Breast epithelium (tissue), 4 donors: ENCODE data around the gene C12orf75. TPM values are rescaled to one million over a fixed set of nuclear protein-coding genes. Genes with fewer than 3 reads are reported as not detected.

ENCODE experiments used
- DNase-seq, 2 donors: peaks; one replicate each; pipeline ENCODE4 v3.0.0-alpha.2; 2019; ENCODE audit warnings: low spot score in 2 of 2
- H3K27ac ChIP-seq, 2 donors: fragments of 200-600 bp; sonication (generic) in 1 of 2; one replicate each; pipeline ENCODE4 v1.5.1; 2016 to 2019; ENCODE audit warnings: mild to moderate bottlenecking in 1 of 2
- H3K27me3 ChIP-seq, 2 donors: fragments of 200-600 bp; sonication (generic) in 1 of 2; one replicate each; pipeline versions ENCODE4 v1.5.1 to v1.6.0; 2017 to 2019; ENCODE audit warnings: control low read depth in 1 of 2, mild to moderate bottlenecking in 1 of 2
- H3K36me3 ChIP-seq: fragments of 200-600 bp; one replicate; pipeline ENCODE4 v1.5.1; 2019
- H3K4me1 ChIP-seq, 2 donors: fragments of 200-600 bp; sonication (generic); one replicate each; pipeline ENCODE4 v1.5.1; 2016 to 2019; ENCODE audit warnings: control low read depth in 1 of 2
- H3K4me3 ChIP-seq, 3 donors: fragments of 200-600 bp; sonication (generic); 1 replicate in 2 of 3; 2 replicates in 1 of 3; pipeline ENCODE4 v1.5.1; 2016 to 2019; ENCODE audit warnings: mild to moderate bottlenecking in 3 of 3, moderate library complexity in 2 of 3
- H3K9me3 ChIP-seq, 2 donors: fragments of 200-600 bp; sonication (generic) in 1 of 2; one replicate each; pipeline ENCODE4 v1.5.1; 2016 to 2019; ENCODE audit warnings: control low read depth in 1 of 2
- POLR2A ChIP-seq: fragments of 450-650 bp; IDR thresholded peaks from one replicate; pipeline ENCODE4 v1.6.1; 2016; ENCODE audit warnings: antibody characterized with exemption, mild to moderate bottlenecking, moderate library complexity
- POLR2AphosphoS5 ChIP-seq, 3 donors: sonication (generic); formaldehyde crosslinking; IDR thresholded peaks; one replicate each; pipeline ENCODE4 v1.6.1; 2017; ENCODE audit warnings: antibody characterized with exemption in 3 of 3
- intact Hi-C: fragments of 100-400 bp; cut with DNase I; formaldehyde crosslinking; loops from one replicate; pipeline ENCODE4 v1.15.1; 2023; ENCODE audit warnings: low total_unique reads
- total RNA-seq, 3 donors: library from RNA; depleted of rRNA; stranded (reverse); fragments of >200 nt; gene quantifications; one replicate each; pipeline ENCODE4 v1.1.0, GENCODE V29; 2016
- TF ChIP-seq, protein P1 (sequence below), 3 donors: fragments of 450-650 bp; IDR thresholded peaks; one replicate each; pipeline ENCODE4 v1.5.1; 2016 to 2017; ENCODE audit warnings: antibody characterized with exemption in 3 of 3, mild to moderate bottlenecking in 3 of 3, moderate library complexity in 3 of 3

C12orf75 gene
- total RNA-seq, 3 donors from 2014 or later = 2.4 to 20.9 (median 20.0) TPM

DNA sequence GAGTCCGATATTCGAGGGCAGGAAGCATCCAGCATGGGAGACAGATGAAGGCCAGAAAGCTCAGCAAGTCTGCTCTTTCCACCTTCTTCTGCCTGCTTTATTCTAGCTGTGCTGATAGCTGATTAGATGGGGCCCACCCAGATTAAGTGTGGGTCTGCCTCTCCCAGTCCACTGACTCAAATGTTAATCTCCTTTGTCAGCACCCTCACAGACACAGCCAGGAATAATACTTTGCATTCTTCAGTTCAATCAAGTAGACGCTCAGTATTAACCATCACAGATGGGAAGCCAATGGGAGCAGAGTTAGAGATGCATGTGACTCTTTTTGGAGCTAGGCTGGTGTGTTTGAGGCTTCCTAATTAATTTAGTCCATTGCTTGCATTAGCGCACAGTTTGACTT, 17.0 kb downstream of the C12orf75 start:
- intact Hi-C loops = no loop called here
- no peak for DNase-seq
- no peaks in the 10 kb centered on the region for H3K27me3 ChIP-seq
- no peaks in the 10 kb centered on the region for H3K9me3 ChIP-seq
- no peak overlapping the region for H3K4me3 ChIP-seq
- H3K36me3 ChIP-seq = no peaks in the 10 kb centered on the region
- TF ChIP-seq, protein P1, sequence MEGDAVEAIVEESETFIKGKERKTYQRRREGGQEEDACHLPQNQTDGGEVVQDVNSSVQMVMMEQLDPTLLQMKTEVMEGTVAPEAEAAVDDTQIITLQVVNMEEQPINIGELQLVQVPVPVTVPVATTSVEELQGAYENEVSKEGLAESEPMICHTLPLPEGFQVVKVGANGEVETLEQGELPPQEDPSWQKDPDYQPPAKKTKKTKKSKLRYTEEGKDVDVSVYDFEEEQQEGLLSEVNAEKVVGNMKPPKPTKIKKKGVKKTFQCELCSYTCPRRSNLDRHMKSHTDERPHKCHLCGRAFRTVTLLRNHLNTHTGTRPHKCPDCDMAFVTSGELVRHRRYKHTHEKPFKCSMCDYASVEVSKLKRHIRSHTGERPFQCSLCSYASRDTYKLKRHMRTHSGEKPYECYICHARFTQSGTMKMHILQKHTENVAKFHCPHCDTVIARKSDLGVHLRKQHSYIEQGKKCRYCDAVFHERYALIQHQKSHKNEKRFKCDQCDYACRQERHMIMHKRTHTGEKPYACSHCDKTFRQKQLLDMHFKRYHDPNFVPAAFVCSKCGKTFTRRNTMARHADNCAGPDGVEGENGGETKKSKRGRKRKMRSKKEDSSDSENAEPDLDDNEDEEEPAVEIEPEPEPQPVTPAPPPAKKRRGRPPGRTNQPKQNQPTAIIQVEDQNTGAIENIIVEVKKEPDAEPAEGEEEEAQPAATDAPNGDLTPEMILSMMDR (IDR thresholded peaks at IDR 0.05) = no peak
- no peak for TF ChIP-seq POLR2AphosphoS5 (IDR thresholded peaks at IDR 0.05)
- H3K4me1 ChIP-seq = no peaks in the 10 kb centered on the region
- no peak overlapping the region for H3K27ac ChIP-seq

- Histone ChIP-seq H3K27me3 (no peaks in the 10 kb centered on the region), H3K4me3 (no peak overlapping the region), H3K36me3 (no peaks in the 10 kb centered on the region), H3K4me1 (no peaks in the 10 kb centered on the region), H3K27ac (no peak overlapping the region), H3K9me3 (no peaks in the 10 kb centered on the region)
- intact Hi-C loops = no loop called here
- no peak for DNase-seq
- TF ChIP-seq, protein P1 (IDR thresholded peaks at IDR 0.05) = no peak
- TF ChIP-seq POLR2AphosphoS5 (IDR thresholded peaks at IDR 0.05) (no peak), POLR2A (no peak)
Observed at GRCh38 chr12:105348142-105348541, 17.7 kb downstream of the C12orf75 start.

DNA sequence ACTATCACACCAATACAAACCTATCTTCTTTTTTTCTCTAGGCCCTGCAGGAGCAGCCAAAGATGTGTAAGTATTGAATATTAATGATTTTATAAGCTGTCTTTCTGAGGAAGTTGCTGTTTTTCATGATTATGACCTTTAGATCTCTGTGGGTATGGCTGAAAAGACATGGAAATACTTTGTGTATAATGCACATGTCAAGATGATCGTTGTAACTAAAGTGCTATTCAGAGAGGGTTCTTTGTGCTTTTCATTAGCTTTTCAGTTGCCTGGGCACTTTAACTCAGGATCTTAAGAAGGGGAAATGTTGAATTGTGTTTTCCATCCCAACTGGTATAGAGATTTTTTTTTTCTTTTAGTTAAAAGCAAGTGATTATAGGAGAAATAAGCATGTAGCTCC, 18.1 kb downstream of the C12orf75 start:
- Histone ChIP-seq H3K27me3 (no peaks in the 10 kb centered on the region), H3K9me3 (no peaks in the 10 kb centered on the region), H3K4me1 (no peaks in the 10 kb centered on the region), H3K4me3 (no peak overlapping the region), H3K27ac (no peak overlapping the region), H3K36me3 (no peaks in the 10 kb centered on the region)
- no peak for DNase-seq
- no peak for TF ChIP-seq POLR2AphosphoS5 (IDR thresholded peaks at IDR 0.05)
- no peak for TF ChIP-seq POLR2A
- TF ChIP-seq, protein P1 (IDR thresholded peaks at IDR 0.05) = no peak
- intact Hi-C loops = no loop called here

DNA sequence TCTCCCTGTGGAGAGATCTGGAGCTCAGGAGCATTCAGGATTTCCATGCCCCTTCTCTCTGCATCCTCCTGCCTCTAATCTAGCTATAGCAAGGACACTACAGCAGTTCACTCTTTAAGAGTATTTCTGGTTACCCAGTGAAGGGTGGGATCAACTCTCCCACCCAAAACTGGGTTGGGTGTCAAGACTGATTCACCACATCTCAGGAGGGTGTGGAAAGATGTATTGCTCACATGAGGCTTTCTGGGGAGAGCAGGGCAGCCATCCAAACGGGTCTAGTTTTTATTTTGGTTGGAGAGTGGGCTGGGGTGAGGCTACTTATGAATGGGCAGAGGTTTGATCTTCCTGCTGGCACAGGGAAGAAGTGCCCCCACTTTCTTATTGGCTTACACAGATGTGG, 18.6 kb downstream of the C12orf75 start:
- no peaks in the 10 kb centered on the region for H3K4me1 ChIP-seq
- no peaks in the 10 kb centered on the region for H3K36me3 ChIP-seq
- DNase-seq = no peak
- no peaks in the 10 kb centered on the region for H3K9me3 ChIP-seq
- no peaks in the 10 kb centered on the region for H3K27me3 ChIP-seq
- H3K4me3 ChIP-seq = no peak overlapping the region
- no peak overlapping the region for H3K27ac ChIP-seq
- TF ChIP-seq POLR2AphosphoS5 (IDR thresholded peaks at IDR 0.05) (no peak), POLR2A (no peak)
- TF ChIP-seq, protein P1 (IDR thresholded peaks at IDR 0.05) = no peak
- intact Hi-C loops = no loop called here

GRCh38 chr12:105351523-105351922, 21.0 kb downstream of the C12orf75 start:
- intact Hi-C loops = no loop called here
- TF ChIP-seq, protein P1 (IDR thresholded peaks at IDR 0.05) = no peak
- no peak for TF ChIP-seq POLR2A
- no peaks in the 10 kb centered on the region for H3K36me3 ChIP-seq
- H3K27ac ChIP-seq = no peak overlapping the region
- H3K27me3 ChIP-seq = no peaks in the 10 kb centered on the region
- no peak for DNase-seq
- H3K4me3 ChIP-seq = no peak overlapping the region
- H3K9me3 ChIP-seq = no peaks in the 10 kb centered on the region
- H3K4me1 ChIP-seq = no peaks in the 10 kb centered on the region
